Retinal pigment epithelial cell (primary cell): ENCODE measurements around the gene SLC25A45.

Experiments used
- DNase-seq: peaks from one replicate; pipeline ENCODE4 v3.0.0-alpha.2; 2010; ENCODE audit warnings: low read depth
- H3K4me3 ChIP-seq: 2 replicates; pipeline ENCODE4 v1.5.1; 2011; ENCODE audit warnings: mild to moderate bottlenecking, low read length, control low read depth, moderate library complexity
- TF ChIP-seq, protein P1 (sequence below): conservative IDR thresholded peaks from 2 replicates; pipeline ENCODE4 v1.5.1; 2011; ENCODE audit warnings: low read depth, low read length, control low read depth, inconsistent platforms

SLC25A45 gene

DNA sequence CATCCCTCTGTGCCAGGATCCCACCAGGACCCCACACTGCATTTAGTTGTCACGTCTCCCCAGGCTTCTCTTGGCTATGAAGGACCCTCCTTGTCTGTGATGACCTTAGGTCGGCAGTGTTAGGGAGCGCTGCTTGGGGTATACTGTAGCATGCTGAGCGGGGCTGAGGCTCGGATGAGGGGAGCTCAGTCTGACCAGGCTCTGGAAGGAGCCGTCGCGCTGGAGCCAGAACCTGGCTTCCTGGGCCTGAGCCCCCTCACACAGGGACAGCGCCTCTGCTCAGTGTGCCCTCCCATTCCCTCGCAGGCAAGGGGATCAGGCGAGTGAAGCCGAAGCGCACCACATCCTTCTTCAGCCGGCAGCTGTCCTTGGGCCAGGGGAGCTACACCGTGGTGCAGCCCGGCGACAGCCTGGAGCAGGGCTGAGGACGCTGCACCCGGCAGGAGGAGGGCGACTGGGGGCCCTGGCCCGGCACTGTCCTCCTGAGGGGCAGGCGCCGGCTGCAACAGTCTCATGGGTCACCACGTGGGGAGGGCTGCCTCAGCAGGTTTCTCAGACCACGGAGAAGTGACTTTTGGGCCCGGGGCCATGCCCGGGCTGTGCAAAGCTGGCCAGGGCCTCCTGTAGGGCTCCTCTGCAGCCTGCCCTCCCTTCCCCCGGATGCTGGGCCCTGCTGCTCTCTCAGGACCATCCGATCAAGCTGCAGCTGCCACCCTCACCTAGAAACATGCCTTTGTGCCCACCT, 28.7 kb upstream of the SLC25A45 start:
- H3K4me3 ChIP-seq, result no peak overlapping the region
- no peak for DNase-seq
- TF ChIP-seq, protein P1, sequence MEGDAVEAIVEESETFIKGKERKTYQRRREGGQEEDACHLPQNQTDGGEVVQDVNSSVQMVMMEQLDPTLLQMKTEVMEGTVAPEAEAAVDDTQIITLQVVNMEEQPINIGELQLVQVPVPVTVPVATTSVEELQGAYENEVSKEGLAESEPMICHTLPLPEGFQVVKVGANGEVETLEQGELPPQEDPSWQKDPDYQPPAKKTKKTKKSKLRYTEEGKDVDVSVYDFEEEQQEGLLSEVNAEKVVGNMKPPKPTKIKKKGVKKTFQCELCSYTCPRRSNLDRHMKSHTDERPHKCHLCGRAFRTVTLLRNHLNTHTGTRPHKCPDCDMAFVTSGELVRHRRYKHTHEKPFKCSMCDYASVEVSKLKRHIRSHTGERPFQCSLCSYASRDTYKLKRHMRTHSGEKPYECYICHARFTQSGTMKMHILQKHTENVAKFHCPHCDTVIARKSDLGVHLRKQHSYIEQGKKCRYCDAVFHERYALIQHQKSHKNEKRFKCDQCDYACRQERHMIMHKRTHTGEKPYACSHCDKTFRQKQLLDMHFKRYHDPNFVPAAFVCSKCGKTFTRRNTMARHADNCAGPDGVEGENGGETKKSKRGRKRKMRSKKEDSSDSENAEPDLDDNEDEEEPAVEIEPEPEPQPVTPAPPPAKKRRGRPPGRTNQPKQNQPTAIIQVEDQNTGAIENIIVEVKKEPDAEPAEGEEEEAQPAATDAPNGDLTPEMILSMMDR, result no peak

DNA sequence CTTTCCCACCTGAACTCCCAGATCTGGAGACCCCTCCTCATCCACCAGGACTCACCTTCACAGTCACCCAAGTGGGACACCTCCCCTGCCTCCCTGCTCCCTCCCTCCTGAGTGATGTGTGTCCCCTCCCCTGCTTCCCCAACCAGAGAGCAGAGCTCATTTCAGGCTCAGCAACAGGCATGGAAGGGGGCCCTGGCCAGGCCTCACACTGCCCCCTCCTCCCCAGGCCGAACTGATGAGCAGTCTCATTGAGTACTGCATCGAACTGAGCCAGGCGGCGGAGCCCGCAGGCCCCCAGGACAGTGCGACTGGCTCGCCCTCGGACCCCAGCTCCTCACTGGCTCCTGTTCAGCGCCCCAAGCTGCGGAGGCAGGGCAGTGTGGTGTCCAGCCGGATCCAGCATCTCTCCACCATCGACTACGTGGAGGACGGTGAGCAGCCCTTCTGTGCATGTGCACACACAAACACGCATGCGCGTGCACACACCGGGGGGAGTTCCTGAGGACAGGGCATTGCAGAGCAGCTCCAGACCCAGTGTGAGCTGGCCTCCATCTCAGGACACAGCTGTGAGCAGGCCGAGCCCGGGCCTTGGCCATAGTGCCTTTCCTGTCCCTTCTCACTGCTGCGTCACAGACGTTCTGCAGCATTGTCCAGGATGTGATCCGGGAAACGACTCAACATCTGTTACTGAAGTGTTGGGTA, 22.3 kb upstream of the SLC25A45 start:
- no peak overlapping the region for H3K4me3 ChIP-seq
- TF ChIP-seq, protein P1, result no peak
- no peak for DNase-seq

GRCh38 chr11:65404210-65404609, 21.8 kb upstream of the SLC25A45 start:
- no peak overlapping the region for H3K4me3 ChIP-seq
- no peak for DNase-seq
- TF ChIP-seq, protein P1, result no peak

- no peak overlapping the region for H3K4me3 ChIP-seq
- no peak for DNase-seq
Measured at GRCh38 chr11:65403607-65404121, 21.2 kb upstream of the SLC25A45 start.

DNA sequence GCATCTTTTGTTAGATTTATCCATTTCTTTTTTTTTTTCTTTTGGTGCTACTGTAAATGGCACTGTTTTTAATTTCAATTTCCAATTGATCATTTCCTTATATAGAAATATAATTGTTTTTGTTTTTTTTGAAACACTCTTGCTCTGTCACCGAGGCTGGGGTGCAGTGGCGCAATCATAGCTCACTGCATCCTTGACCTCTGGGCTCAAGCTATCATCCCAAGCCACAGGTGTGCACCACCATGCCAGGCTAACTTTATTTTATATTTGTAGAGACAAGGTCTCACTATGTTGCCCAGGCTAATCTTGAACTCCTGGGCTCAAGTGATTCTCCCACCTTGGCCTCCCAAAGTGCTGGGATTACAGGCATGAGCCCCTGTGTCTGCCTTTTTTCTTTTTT, 20.3 kb upstream of the SLC25A45 start:
- TF ChIP-seq, protein P1, result no peak
- no peak for DNase-seq
- no peak overlapping the region for H3K4me3 ChIP-seq

More at GRCh38 chr11:65403607-65404121, 21.2 kb upstream of the SLC25A45 start:
- TF ChIP-seq, protein P1, result no peak

DNA sequence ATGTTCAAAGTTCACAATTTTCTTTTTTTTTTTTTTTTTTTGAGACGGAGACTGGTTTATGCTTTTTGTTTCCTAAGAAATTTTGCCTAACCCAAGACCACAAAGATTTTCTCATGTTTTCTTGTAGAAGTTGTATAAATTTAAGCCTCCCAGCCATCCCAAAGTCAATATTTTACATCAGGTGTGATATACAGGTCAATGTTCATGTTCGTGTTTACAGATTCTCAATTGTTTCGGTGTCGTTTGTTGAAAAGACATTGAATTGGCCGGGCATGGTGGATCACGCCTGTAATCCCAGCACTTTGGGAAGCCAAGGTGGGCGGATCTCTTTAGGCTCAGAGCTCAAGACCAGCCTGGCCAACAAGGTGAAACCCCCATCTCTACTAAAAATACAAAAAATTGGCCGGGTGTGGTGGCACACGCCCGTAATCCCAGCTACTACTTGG, 19.4 kb upstream of the SLC25A45 start:
- no peak for DNase-seq
- TF ChIP-seq, protein P1, result no peak
- no peak overlapping the region for H3K4me3 ChIP-seq
